Endothelial cell of umbilical vein (primary cell): ENCODE measurements around the gene CAMTA1. TPM values are rescaled to one million over a fixed set of nuclear protein-coding genes. Genes with fewer than 3 reads are reported as not detected.

Experiments
- BruUV-seq: library from RNA; stranded (reverse); fragments of 400-500 nt; replicated peaks from 2 replicates; lab custom pipeline; 2021; lab: Mats Ljungman, UMichigan
- CTCF ChIA-PET: fragments of 300-600, 350-600 bp; sonication (Branson Sonifier 250); formaldehyde crosslinking; loops from one replicate; lab custom pipeline; 2021; ENCODE audit warnings: antibody characterized with exemption, inconsistent platforms; lab: Charles Lee
- POLR2A ChIA-PET: fragments of 300-600, 350-600 bp; sonication (Branson Sonifier 250); formaldehyde crosslinking; loops from one replicate; lab custom pipeline; 2021; ENCODE audit warnings: antibody characterized with exemption, inconsistent platforms; lab: Charles Lee
- DNase-seq: peaks from one replicate; pipeline ENCODE4 v3.0.0-alpha.2; 2011; ENCODE audit warnings: low read depth, low spot score
- FAIRE-seq: peaks from 2 replicates; lab custom pipeline; 2011; peaks lifted over from hg19 to GRCh38; lab: Jason Lieb, UNC
- H2AFZ ChIP-seq: 2 replicates; pipeline ENCODE4 v1.6.0; 2012; ENCODE audit warnings: low read depth, low read length, control low read depth, inconsistent platforms
- H3K27ac ChIP-seq: 2 replicates; pipeline ENCODE4 v1.5.1; 2011; ENCODE audit warnings: low read depth, mild to moderate bottlenecking, control low read depth, low read length, moderate library complexity; ENCODE audit not compliant: insufficient read depth
- H3K27me3 ChIP-seq, 2 experiments: 2 replicates each; pipeline versions ENCODE4 v1.6.0 to v1.6.1; 2011; ENCODE audit warnings: low read length in 2 of 2, mixed read lengths in 1 of 2; ENCODE audit not compliant: control insufficient read depth in 2 of 2, insufficient read depth in 2 of 2
- H3K36me3 ChIP-seq, 2 experiments: 2 replicates in 1 of 2; 3 replicates in 1 of 2; pipeline ENCODE4 v1.5.1; 2011; ENCODE audit warnings: low read length in 2 of 2, mild to moderate bottlenecking in 1 of 2, moderate library complexity in 1 of 2; ENCODE audit not compliant: control insufficient read depth in 2 of 2, insufficient read depth in 2 of 2; ENCODE audit errors: extremely low read depth in 1 of 2
- H3K4me1 ChIP-seq: 3 replicates; pipeline ENCODE4 v1.5.1; 2011; ENCODE audit warnings: mild to moderate bottlenecking, low read length; ENCODE audit not compliant: control insufficient read depth, insufficient read depth; ENCODE audit errors: extremely low read depth
- H3K4me2 ChIP-seq: 2 replicates; pipeline ENCODE4 v1.6.1; 2011; ENCODE audit warnings: low read length, control low read depth, mixed read lengths; ENCODE audit not compliant: insufficient read depth
- H3K4me3 ChIP-seq, 3 experiments: fragments of 200-600 bp in 1 of 3; sonication (generic), shearing (Covaris generic) in 1 of 3; replicated peaks in 1 of 3; 2 replicates each; pipeline ENCODE4 v1.5.1; 2011 to 2016; ENCODE audit warnings: control low read depth in 3 of 3, low read length in 3 of 3, mild to moderate bottlenecking in 2 of 3, inconsistent platforms in 1 of 3, low read depth in 1 of 3, moderate library complexity in 1 of 3; ENCODE audit not compliant: insufficient read depth in 1 of 3
- H3K79me2 ChIP-seq: 2 replicates; pipeline ENCODE4 v1.6.0; 2012; ENCODE audit warnings: low read length, inconsistent platforms; ENCODE audit not compliant: control insufficient read depth, insufficient read depth
- H3K9ac ChIP-seq: replicated peaks from 2 replicates; pipeline ENCODE3; 2011; ENCODE audit warnings: low read length, control low read depth; ENCODE audit not compliant: insufficient read depth; ENCODE audit errors: extremely low read depth
- H3K9me1 ChIP-seq: replicated peaks from 3 replicates; pipeline ENCODE4 v1.6.0; 2011; ENCODE audit warnings: mild to moderate bottlenecking, low read length; ENCODE audit not compliant: control insufficient read depth, insufficient read depth; ENCODE audit errors: extremely low read depth
- H3K9me3 ChIP-seq: replicated peaks from 2 replicates; pipeline ENCODE4 v1.5.1; 2012; ENCODE audit warnings: low read length, inconsistent platforms; ENCODE audit not compliant: control insufficient read depth, insufficient read depth
- H4K20me1 ChIP-seq: replicated peaks from 2 replicates; pipeline ENCODE3; 2011; ENCODE audit warnings: mild to moderate bottlenecking, low read length; ENCODE audit not compliant: control insufficient read depth, insufficient read depth; ENCODE audit errors: extremely low read depth
- CTCF ChIP-seq, 2 donors: IDR thresholded peaks; 1 replicate in 1 of 2; 2 replicates in 1 of 2; pipeline ENCODE4 v1.5.1; 2011; ENCODE audit warnings: low read length in 2 of 2, mild to moderate bottlenecking in 2 of 2, moderate library complexity in 2 of 2, control low read depth in 1 of 2, inconsistent platforms in 1 of 2, low read depth in 1 of 2; ENCODE audit not compliant: insufficient read depth in 1 of 2; ENCODE audit errors: extremely low read depth in 1 of 2
- EZH2 ChIP-seq: IDR thresholded peaks from 2 replicates; pipeline ENCODE4 v1.6.1; 2012; ENCODE audit warnings: borderline replicate concordance, low read depth, mild to moderate bottlenecking, moderate library complexity, low read length, inconsistent platforms; ENCODE audit not compliant: severe bottlenecking
- FOS ChIP-seq: IDR thresholded peaks from 2 replicates; pipeline ENCODE4 v1.6.1; 2011; ENCODE audit warnings: mild to moderate bottlenecking, low read length, moderate library complexity, borderline replicate concordance; ENCODE audit not compliant: insufficient read depth
- JUN ChIP-seq: IDR thresholded peaks from 2 replicates; pipeline ENCODE4 v1.6.1; 2011; ENCODE audit warnings: borderline replicate concordance, low read depth; ENCODE audit not compliant: insufficient read length, insufficient read depth
- MAX ChIP-seq: IDR thresholded peaks from 2 replicates; pipeline ENCODE4 v1.6.1; 2011; ENCODE audit not compliant: insufficient read depth, insufficient read length
- POLR2A ChIP-seq: IDR thresholded peaks from 2 replicates; pipeline ENCODE4 v1.6.1; 2012; ENCODE audit warnings: low read depth, mild to moderate bottlenecking, control low read depth, low read length
- POLR2AphosphoS5 ChIP-seq: IDR thresholded peaks from 2 replicates; pipeline ENCODE4 v1.6.1; 2012; ENCODE audit warnings: low read depth, mild to moderate bottlenecking, control low read depth, low read length, moderate library complexity; ENCODE audit not compliant: insufficient read depth
- dilution Hi-C: fragments of 300-500 bp; cut with MboI; formaldehyde crosslinking; loops from one replicate; pipeline ENCODE4 v1.15.0; 2019; ENCODE audit warnings: low sequenced_read_pairs; ENCODE audit not compliant: extremely low pct_ligation_motif_present
- intact Hi-C: fragments of 100-400 bp; cut with micrococcal nuclease; formaldehyde crosslinking; loops from one replicate; pipeline ENCODE4 v1.10.0; 2022
- polyA plus RNA-seq, 4 experiments: library from polyadenylated mRNA; depleted of rRNA in 3 of 4; stranded (reverse) in 3 of 4; unstranded in 1 of 4; fragments of >200 nt; gene quantifications; 2 replicates each; pipeline versions ENCODE4 v1.2.1 to v1.2.3, GENCODE V29; 2011 to 2012; ENCODE audit warnings: missing spikeins in 1 of 4
- total RNA-seq: library from RNA; stranded (reverse); gene quantifications from 2 replicates; pipeline ENCODE4 v1.2.3, GENCODE V29; 2021

The CAMTA1 gene
- total and polyA plus RNA-seq, 2 donors (not counting 3 experiments of a cell fraction or from before 2014, with no cell fraction given), result 50.8 to 92.7 TPM

GRCh38 chr1:7592120-7592798 is 807.0 kb downstream of the CAMTA1 start:
- ChIA-PET POLR2A (no interaction called here), CTCF (interaction anchor here (1.5 kb wide), 1 partner anchor 55 kb away, joined by 3 read pairs; no protein-coding TSS in a partner anchor)
- Histone ChIP-seq H3K27ac (no peak overlapping the region), H3K4me1 (no peaks in the 10 kb centered on the region), H2AFZ (no peak overlapping the region), H4K20me1 (no peaks in the 10 kb centered on the region), H3K9me3 (no peaks in the 10 kb centered on the region), H3K27me3 (no peaks in the 10 kb centered on the region), H3K36me3 (no peaks in the 10 kb centered on the region), H3K9ac (no peak overlapping the region), H3K4me3 (no peak overlapping the region), H3K79me2 (no peaks in the 10 kb centered on the region), H3K9me1 (no peaks in the 10 kb centered on the region), H3K4me2 (no peak overlapping the region)
- no peak for DNase-seq
- no TSS peak for BruUV-seq
- no peak for FAIRE-seq
- intact Hi-C loops (no loop called here), dilution Hi-C loops (no loop called here)
- no peak for TF ChIP-seq CTCF (IDR thresholded peaks at IDR 0.05; ENCODE audit: extremely low read depth in 1 of 2, insufficient read depth in 1 of 2, low read depth in 1 of 2, low read length in 2 of 2)
- no peak for TF ChIP-seq FOS

- dilution Hi-C loops, result no loop called here
Measured at GRCh38 chr1:7594002-7594713, 808.9 kb downstream of the CAMTA1 start.

More at GRCh38 chr1:7594002-7594713, 808.9 kb downstream of the CAMTA1 start:
- DNase-seq (no peak), FAIRE-seq (no peak)
- TF ChIP-seq POLR2A (no peak), JUN (no peak), MAX (no peak), POLR2AphosphoS5 (no peak), FOS (no peak), EZH2 (no peak)
- no peak overlapping the region for H3K9ac ChIP-seq
- H3K4me3 ChIP-seq, result no peak overlapping the region
- no peak overlapping the region for H2AFZ ChIP-seq
- no peak overlapping the region for H3K27ac ChIP-seq
- BruUV-seq, result no TSS peak
- no peaks in the 10 kb centered on the region for H3K36me3 ChIP-seq
- no peaks in the 10 kb centered on the region for H3K79me2 ChIP-seq
- no peaks in the 10 kb centered on the region for H3K27me3 ChIP-seq
- intact Hi-C loops, result no loop called here
- H3K9me3 ChIP-seq, result no peaks in the 10 kb centered on the region
- H4K20me1 ChIP-seq, result no peaks in the 10 kb centered on the region
- ChIA-PET POLR2A (no interaction called here), CTCF (interaction anchor here (1.3 kb wide), 1 partner anchor 12 kb away, joined by 3 read pairs; no protein-coding TSS in a partner anchor)
- H3K9me1 ChIP-seq, result no peaks in the 10 kb centered on the region
- no peak overlapping the region for H3K4me2 ChIP-seq
- no peaks in the 10 kb centered on the region for H3K4me1 ChIP-seq
